Spleen (tissue), 11 donors: ENCODE results near the gene ARRDC1. TPM values are rescaled to one million over a fixed set of nuclear protein-coding genes. Genes with fewer than 3 reads are reported as not detected.

ENCODE experiments used
- DNase-seq: peaks from one replicate; pipeline ENCODE4 v3.0.0-alpha.2; 2020
- H3K27ac ChIP-seq, 8 donors: fragments of 200-600 bp; sonication (generic) in 7 of 8; 1 replicate in 4 of 8; 2 replicates in 4 of 8; pipeline versions ENCODE4 v1.5.0 to v1.8.0; 2016 to 2021; ENCODE audit warnings: inconsistent platforms in 4 of 8, mild to moderate bottlenecking in 4 of 8, moderate library complexity in 1 of 8
- H3K27me3 ChIP-seq, 7 donors: fragments of 200-600 bp; sonication (generic) in 6 of 7; replicated peaks in 1 of 7; 1 replicate in 4 of 7; 2 replicates in 3 of 7; pipeline versions ENCODE4 v1.5.0 to v1.8.0; 2016 to 2021; ENCODE audit warnings: inconsistent platforms in 3 of 7, mild to moderate bottlenecking in 1 of 7
- H3K36me3 ChIP-seq, 6 donors: fragments of 200-600 bp; sonication (generic) in 5 of 6; 1 replicate in 4 of 6; 2 replicates in 2 of 6; pipeline versions ENCODE4 v1.5.0 to v1.8.0; 2016 to 2021; ENCODE audit warnings: inconsistent platforms in 2 of 6
- H3K4me1 ChIP-seq, 6 donors: fragments of 200-600 bp; sonication (generic) in 5 of 6; 1 replicate in 3 of 6; 2 replicates in 3 of 6; pipeline versions ENCODE4 v1.5.0 to v1.8.0; 2016 to 2021; ENCODE audit warnings: inconsistent platforms in 3 of 6
- H3K4me3 ChIP-seq, 8 donors: fragments of 200-600 bp; sonication (generic) in 7 of 8; 1 replicate in 4 of 8; 2 replicates in 4 of 8; pipeline versions ENCODE4 v1.5.0 to v1.8.0; 2016 to 2021; ENCODE audit warnings: inconsistent platforms in 4 of 8, mild to moderate bottlenecking in 4 of 8, moderate library complexity in 2 of 8
- H3K9me3 ChIP-seq, 8 donors: fragments of 200-600 bp; sonication (generic) in 7 of 8; 1 replicate in 4 of 8; 2 replicates in 4 of 8; pipeline versions ENCODE4 v1.5.0 to v1.8.0; 2016 to 2021; ENCODE audit warnings: inconsistent platforms in 4 of 8
- CTCF ChIP-seq, 11 experiments: fragments of 200-600 bp in 7 of 11; fragments of 450-650 bp in 4 of 11; sonication (generic) in 4 of 11; IDR thresholded peaks in 8 of 11; conservative IDR thresholded peaks in 3 of 11; 1 replicate in 7 of 11; 2 replicates in 4 of 11; pipeline versions ENCODE4 v1.4.0 to v1.8.0; 2016 to 2021; ENCODE audit warnings: antibody characterized with exemption in 11 of 11, inconsistent platforms in 4 of 11, mild to moderate bottlenecking in 1 of 11
- POLR2A ChIP-seq, 3 donors: fragments of 450-650 bp; IDR thresholded peaks; one replicate each; pipeline ENCODE4 v1.5.1; 2017; ENCODE audit warnings: antibody characterized with exemption in 3 of 3, mild to moderate bottlenecking in 1 of 3
- POLR2AphosphoS5 ChIP-seq, 3 donors: sonication (generic); formaldehyde crosslinking; IDR thresholded peaks; one replicate each; pipeline ENCODE4 v1.5.1; 2017; ENCODE audit warnings: antibody characterized with exemption in 3 of 3
- WGBS, 5 donors: extraction: QIAGEN DNeasy Blood & Tissue Kit in 3 of 5; methylation state at CpG; one replicate each; pipeline versions ENCODE4 v1.1.5 to v1.1.7; 2013 to 2018; 5-methylcytosine and 5-hydroxymethylcytosine counted together
- intact Hi-C: fragments of 100-400 bp; cut with DNase I; formaldehyde crosslinking; loops from one replicate; pipeline ENCODE4 v1.15.0; 2023; ENCODE audit warnings: low total_unique reads
- polyA plus RNA-seq, 3 donors: library from polyadenylated mRNA; stranded (reverse); fragments of 200-250 nt; gene quantifications; one replicate each; pipeline ENCODE4 v1.2.1, GENCODE V29; 2013
- total RNA-seq, 7 donors: library from RNA; depleted of rRNA in 3 of 7; stranded (reverse); fragments of >200 nt in 3 of 7; fragmentation: NEBNext Ultra II Directional in 4 of 7; extraction: Animal tissue kit (Norgen Biotek cat#: 25700) in 4 of 7; gene quantifications; one replicate each; pipeline versions ENCODE4 v1.1.0 to v1.2.1, GENCODE V29; 2016 to 2021
- donor health status: healthy with polysubstance abuse.
- donor health status: DM: no; HTN: no; CAD: no; lungs with moderate emphysema.
- donor health status: DM: no; HTN: no; CAD: no.
- donor health status: Bipolar disorder and iron deficiency.
- donor health status: healthy.
- donor health status: DM: no; HTN: no; CAD: no.
- donor health status: DM: yes; HTN: yes; CAD: no.

The ARRDC1 gene
- total and polyA plus RNA-seq, 10 donors: 51.4 to 158 (median 71.6) TPM

GRCh38 chr9:137612741-137613142 is 7.3 kb downstream of the ARRDC1 start:
- intact Hi-C loops: no loop called here
- no peaks in the 10 kb centered on the region for H3K27me3 ChIP-seq
- TF ChIP-seq POLR2AphosphoS5 (IDR thresholded peaks at IDR 0.05): peak in 1 of 3 donors; percentile 24
- TF ChIP-seq CTCF (IDR thresholded peaks at IDR 0.05 in 8 of 11, conservative IDR thresholded peaks at IDR 0.05 in 3 of 11): no peak
- TF ChIP-seq POLR2A (IDR thresholded peaks at IDR 0.05): no peak
- no peaks in the 10 kb centered on the region for H3K9me3 ChIP-seq
- no peak overlapping the region for H3K4me3 ChIP-seq
- peaks cover 0 to 70% (median 29%) of the 10 kb centered on the region in 6 donors for H3K36me3 ChIP-seq
- H3K4me1 ChIP-seq: peaks cover 17 to 80% (median 57%) of the 10 kb centered on the region in 6 donors
- peak overlapping the region in 3 of 8 donors; percentile 21 to 61 (median 56) for H3K27ac ChIP-seq
- no peak for DNase-seq
- WGBS, 5 donors: 70 to 83% (median 80%) methylated on average over 8 of the region's 8 CpGs

- H3K4me3 ChIP-seq: no peak overlapping the region
- 81 to 86% (median 82%) methylated on average over 5 of the region's 5 CpGs for WGBS, 5 donors
- TF ChIP-seq POLR2AphosphoS5 (IDR thresholded peaks at IDR 0.05) (peak in 1 of 3 donors; percentile 3), POLR2A (IDR thresholded peaks at IDR 0.05) (no peak)
- peaks cover 0 to 67% (median 29%) of the 10 kb centered on the region in 6 donors for H3K36me3 ChIP-seq
- no peaks in the 10 kb centered on the region for H3K27me3 ChIP-seq
- no peaks in the 10 kb centered on the region for H3K9me3 ChIP-seq
- H3K4me1 ChIP-seq: peaks cover 20 to 80% (median 57%) of the 10 kb centered on the region in 6 donors
- DNase-seq: no peak
- H3K27ac ChIP-seq: peak overlapping the region in 2 of 8 donors; percentile 42 to 56
- intact Hi-C loops: no loop called here
These were observed 7.8 kb downstream of the ARRDC1 start for GRCh38 chr9:137613259-137613658.

- Histone ChIP-seq H3K27me3 (no peaks in the 10 kb centered on the region), H3K9me3 (no peaks in the 10 kb centered on the region), H3K4me1 (peaks cover 20 to 75% (median 52%) of the 10 kb centered on the region in 6 donors), H3K27ac (no peak overlapping the region), H3K36me3 (peaks cover 0 to 60% (median 29%) of the 10 kb centered on the region in 6 donors), H3K4me3 (no peak overlapping the region)
- intact Hi-C loops: no loop called here
- no peak for DNase-seq
- TF ChIP-seq CTCF (IDR thresholded peaks at IDR 0.05 in 8 of 11, conservative IDR thresholded peaks at IDR 0.05 in 3 of 11) (no peak), POLR2AphosphoS5 (IDR thresholded peaks at IDR 0.05) (peak in 2 of 3 donors; percentile 23 to 53)
- WGBS, 5 donors: 81 to 96% (median 92%) methylated on average over 10 to 27 of the region's 27 CpGs
These were observed 8.4 kb downstream of the ARRDC1 start for GRCh38 chr9:137613738-137614523.

GRCh38 chr9:137614631-137615386 is 9.3 kb downstream of the ARRDC1 start:
- Histone ChIP-seq H3K4me1 (peaks cover 22 to 72% (median 53%) of the 10 kb centered on the region in 6 donors), H3K4me3 (no peak overlapping the region), H3K27me3 (no peaks in the 10 kb centered on the region), H3K9me3 (no peaks in the 10 kb centered on the region), H3K27ac (no peak overlapping the region), H3K36me3 (peaks cover 0 to 52% (median 29%) of the 10 kb centered on the region in 6 donors)
- intact Hi-C loops: no loop called here
- TF ChIP-seq POLR2AphosphoS5 (IDR thresholded peaks at IDR 0.05): peak in 2 of 3 donors; percentile 8 to 19
- TF ChIP-seq CTCF (IDR thresholded peaks at IDR 0.05 in 8 of 11, conservative IDR thresholded peaks at IDR 0.05 in 3 of 11): no peak
- 92 to 95% (median 93%) methylated on average over 13 to 25 of the region's 25 CpGs for WGBS, 5 donors
- DNase-seq: peak; percentile 75
